ENCODE data around the gene RAB34. TPM values are rescaled to one million over a fixed set of nuclear protein-coding genes. Genes with fewer than 3 reads are reported as not detected.
"Not testable (repeated sequence)": the region's sequence is repeated elsewhere in the genome, so short reads cannot be mapped to it uniquely, and the experiment has no call there.

The RAB34 gene
- total RNA-seq, 2 experiments from 2014 or later, result 6.5 to 7.4 TPM

GRCh38 chr17:28743243-28744103 is 25.8 kb upstream of the RAB34 start, which contains the start of gene TRAF4:
TRAF4 (plus strand) TSS chr17:28744011; CDS start chr17:28744113, 102 bp downstream.
- H3K27me3 Mint-ChIP-seq, result no peaks in the 10 kb centered on the region
- peaks cover 5% of the 10 kb centered on the region for H3K9me3 Mint-ChIP-seq
- peak within 1 kb of the TSS; percentile 82 for H3K27ac Mint-ChIP-seq
- ChIA-PET CTCF (interaction anchor here (17.2 kb wide), 1 partner anchor 17 kb away, joined by 458 read pairs; the partner anchor contains the start of genes NEK8 and TLCD1), POLR2A (interaction anchor here (0.7 to 16.8 kb wide), 8 partner anchors 8 to 949 kb away, joined by 3 to 426 read pairs (median 4); partner anchors contain the start of genes BLTP2, NEK8, PHF12 and RPL23A)
- H3K4me3 Mint-ChIP-seq, result peak within 1 kb of the TSS; percentile 82
- H3K36me3 Mint-ChIP-seq (ENCODE audit: low read depth), result peaks cover 35% of the 10 kb centered on the region
- DNase-seq, result peak; percentile 80
- peaks cover 34% of the 10 kb centered on the region for H3K4me1 Mint-ChIP-seq

- CTCF ChIA-PET, result interaction anchor here (0.7 to 17.2 kb wide), 2 partner anchors 8 to 15 kb away, joined by 3 to 458 read pairs; partner anchors contain the start of genes NEK8 and TLCD1
- Mint-ChIP-seq H3K4me3 (no peak overlapping the region), H3K9me3 (peaks cover 5% of the 10 kb centered on the region), H3K27ac (no peak overlapping the region), H3K4me1 (peaks cover 31% of the 10 kb centered on the region), H3K27me3 (no peaks in the 10 kb centered on the region), H3K36me3 (ENCODE audit: low read depth) (peaks cover 26% of the 10 kb centered on the region)
- POLR2A ChIA-PET, result interaction anchor here (1.5 to 16.8 kb wide), 3 partner anchors 15 to 30 kb away, joined by 5 to 426 read pairs (median 6); partner anchors contain the start of genes NEK8, PROCA1, RPL23A and TLCD1
- DNase-seq, result no peak
Measured at GRCh38 chr17:28741358-28742349, 24.0 kb upstream of the RAB34 start.

GRCh38 chr17:28740406-28741357 is 23.0 kb upstream of the RAB34 start:
- DNase-seq, result no peak
- CTCF ChIA-PET, result interaction anchor here (1.1 to 17.2 kb wide), 2 partner anchors 14 to 213 kb away, joined by 3 to 458 read pairs; partner anchors contain the start of genes NEK8 and TLCD1
- Mint-ChIP-seq H3K9me3 (peaks cover 5% of the 10 kb centered on the region), H3K27me3 (no peaks in the 10 kb centered on the region), H3K4me1 (peaks cover 24% of the 10 kb centered on the region), H3K4me3 (no peak overlapping the region), H3K27ac (no peak overlapping the region), H3K36me3 (ENCODE audit: low read depth) (peaks cover 26% of the 10 kb centered on the region)
- POLR2A ChIA-PET, result interaction anchor here (1.5 to 16.8 kb wide), 2 partner anchors 14 to 29 kb away, joined by 6 to 426 read pairs; partner anchors contain the start of genes NEK8, PROCA1, RPL23A and TLCD1

GRCh38 chr17:28738680-28739384 is 21.2 kb upstream of the RAB34 start:
- no peak for DNase-seq
- Mint-ChIP-seq H3K4me3 (no peak overlapping the region), H3K4me1 (peaks cover 18% of the 10 kb centered on the region), H3K36me3 (ENCODE audit: low read depth) (peaks cover 20% of the 10 kb centered on the region), H3K9me3 (peaks cover 5% of the 10 kb centered on the region), H3K27ac (no peak overlapping the region), H3K27me3 (no peaks in the 10 kb centered on the region)
- ChIA-PET POLR2A (interaction anchor here (16.8 kb wide), 1 partner anchor 12 kb away, joined by 426 read pairs; the partner anchor contains the start of genes NEK8, RPL23A and TLCD1), CTCF (interaction anchor here (17.2 kb wide), 1 partner anchor 12 kb away, joined by 458 read pairs; the partner anchor contains the start of genes NEK8 and TLCD1)

- Mint-ChIP-seq H3K4me3 (no peak overlapping the region), H3K27me3 (no peaks in the 10 kb centered on the region), H3K4me1 (peaks cover 15% of the 10 kb centered on the region), H3K36me3 (ENCODE audit: low read depth) (peaks cover 20% of the 10 kb centered on the region), H3K27ac (no peak overlapping the region), H3K9me3 (peaks cover 5% of the 10 kb centered on the region)
- ChIA-PET POLR2A (interaction anchor here (16.8 kb wide), 1 partner anchor 11 kb away, joined by 426 read pairs; the partner anchor contains the start of genes NEK8, RPL23A and TLCD1), CTCF (interaction anchor here (17.2 kb wide), 1 partner anchor 12 kb away, joined by 458 read pairs; the partner anchor contains the start of genes NEK8 and TLCD1)
- DNase-seq, result no peak
Measured at GRCh38 chr17:28737770-28738679, 20.4 kb upstream of the RAB34 start.

- H3K4me3 Mint-ChIP-seq, result no peak overlapping the region
- H3K27me3 Mint-ChIP-seq, result no peaks in the 10 kb centered on the region
- H3K36me3 Mint-ChIP-seq (ENCODE audit: low read depth), result peaks cover 20% of the 10 kb centered on the region
- no peak for DNase-seq
- CTCF ChIA-PET, result no interaction called here
- POLR2A ChIA-PET, result no interaction called here
- H3K4me1 Mint-ChIP-seq, result peaks cover 14% of the 10 kb centered on the region
- H3K9me3 Mint-ChIP-seq, result peaks cover 5% of the 10 kb centered on the region
- H3K27ac Mint-ChIP-seq, result no peak overlapping the region
Measured at GRCh38 chr17:28737316-28737715, 19.6 kb upstream of the RAB34 start.

GRCh38 chr17:28735913-28736769 is 18.5 kb upstream of the RAB34 start:
- H3K36me3 Mint-ChIP-seq (ENCODE audit: low read depth), result peaks cover 20% of the 10 kb centered on the region
- CTCF ChIA-PET, result interaction anchor here (0.8 to 1.2 kb wide), 2 partner anchors 14 to 16 kb away, joined by 3 to 4 read pairs; no protein-coding TSS in a partner anchor
- POLR2A ChIA-PET, result interaction anchor here (1.2 kb wide), 2 partner anchors 7 to 9 kb away, joined by 3 to 7 read pairs; no protein-coding TSS in a partner anchor
- not testable (repeated sequence) for DNase-seq, H3K9me3 Mint-ChIP-seq, H3K4me3 Mint-ChIP-seq, H3K27me3 Mint-ChIP-seq, H3K27ac Mint-ChIP-seq
- peaks cover 14% of the 10 kb centered on the region for H3K4me1 Mint-ChIP-seq

GRCh38 chr17:28735242-28735722 is 17.6 kb upstream of the RAB34 start:
- peaks cover 3% of the 10 kb centered on the region for H3K9me3 Mint-ChIP-seq
- peaks cover 14% of the 10 kb centered on the region for H3K4me1 Mint-ChIP-seq
- POLR2A ChIA-PET, result interaction anchor here (1.2 kb wide), 2 partner anchors 8 to 10 kb away, joined by 3 to 7 read pairs; no protein-coding TSS in a partner anchor
- H3K36me3 Mint-ChIP-seq (ENCODE audit: low read depth), result peaks cover 13% of the 10 kb centered on the region
- CTCF ChIA-PET, result interaction anchor here (0.8 to 2.1 kb wide), 3 partner anchors 15 to 28 kb away, joined by 3 to 5 read pairs (median 4); no protein-coding TSS in a partner anchor
- no peak overlapping the region for H3K4me3 Mint-ChIP-seq
- DNase-seq, result no peak
- no peak overlapping the region for H3K27ac Mint-ChIP-seq
- H3K27me3 Mint-ChIP-seq, result no peaks in the 10 kb centered on the region

- Mint-ChIP-seq H3K9me3 (peaks cover 2% of the 10 kb centered on the region), H3K27ac (no peak overlapping the region), H3K36me3 (ENCODE audit: low read depth) (peaks cover 13% of the 10 kb centered on the region), H3K4me3 (no peak overlapping the region), H3K27me3 (no peaks in the 10 kb centered on the region), H3K4me1 (peaks cover 16% of the 10 kb centered on the region)
- DNase-seq, result no peak
- POLR2A ChIA-PET, result interaction anchor here (0.7 to 1.2 kb wide), 3 partner anchors 9 to 90 kb away, joined by 3 to 7 read pairs (median 3); partner anchors contain the start of gene BLTP2
- CTCF ChIA-PET, result interaction anchor here (1.2 to 2.1 kb wide), 2 partner anchors 15 to 29 kb away, joined by 3 to 5 read pairs; no protein-coding TSS in a partner anchor
Measured at GRCh38 chr17:28734712-28735241, 17.1 kb upstream of the RAB34 start.
